HFFc6 (cell line): Measurements from ENCODE around the gene SHD. TPM values are rescaled to one million over a fixed set of nuclear protein-coding genes. Genes with fewer than 3 reads are reported as not detected.
"Not testable (repeated sequence)": the region's sequence is repeated elsewhere in the genome, so short reads cannot be mapped to it uniquely, and the experiment has no call there.

Experiments
- DNase-seq: peaks from one replicate; pipeline ENCODE4 v3.0.0-alpha.2; 2018
- H3K27ac Mint-ChIP-seq: 2 replicates; pipeline ENCODE4 v1.8.0; 2020; ENCODE audit warnings: mild to moderate bottlenecking, mixed read lengths
- H3K27me3 Mint-ChIP-seq: 2 replicates; pipeline ENCODE4 v1.8.0; 2021; ENCODE audit warnings: mild to moderate bottlenecking, moderate library complexity, mixed read lengths; ENCODE audit not compliant: insufficient read depth
- H3K36me3 Mint-ChIP-seq: 2 replicates; pipeline ENCODE4 v1.8.0; 2021; ENCODE audit warnings: low read depth, mixed read lengths
- H3K4me1 Mint-ChIP-seq: 2 replicates; pipeline ENCODE4 v1.8.0; 2020; ENCODE audit warnings: low read depth, mixed read lengths
- H3K4me3 Mint-ChIP-seq: 2 replicates; pipeline ENCODE4 v1.8.0; 2020; ENCODE audit warnings: mild to moderate bottlenecking, moderate library complexity, mixed read lengths
- H3K9me3 Mint-ChIP-seq: 2 replicates; pipeline ENCODE4 v1.8.0; 2020; ENCODE audit warnings: mild to moderate bottlenecking, mixed read lengths
- CTCF ChIP-seq: fragments of 200-600 bp; sonication (generic); IDR thresholded peaks from 2 replicates; pipeline ENCODE4 v1.5.0; 2021; ENCODE audit warnings: antibody characterized with exemption, mild to moderate bottlenecking
- total RNA-seq, 6 experiments: library from RNA; stranded (reverse); fragmentation: NEBNext Ultra II Directional; extraction: Animal tissue kit (Norgen Biotek cat#: 25700); gene quantifications; 2 replicates in 1 of 6; 3 replicates in 5 of 6; pipeline ENCODE4 v1.2.3, GENCODE V29; 2021

The SHD gene
- total RNA-seq, 6 experiments from 2014 or later, result not detected

- DNase-seq, result no peak
- Mint-ChIP-seq H3K4me1 (no peaks in the 10 kb centered on the region), H3K36me3 (peaks cover 6% of the 10 kb centered on the region), H3K9me3 (no peaks in the 10 kb centered on the region), H3K4me3 (no peak overlapping the region), H3K27me3 (peaks cover 6% of the 10 kb centered on the region), H3K27ac (no peak overlapping the region)
- TF ChIP-seq CTCF, result no peak
Observed at GRCh38 chr19:4272894-4273293, 6.2 kb upstream of the SHD start.

- not testable (repeated sequence) for H3K36me3 Mint-ChIP-seq, DNase-seq, H3K9me3 Mint-ChIP-seq, H3K4me1 Mint-ChIP-seq, H3K27ac Mint-ChIP-seq, H3K4me3 Mint-ChIP-seq
- peaks cover 15% of the 10 kb centered on the region for H3K27me3 Mint-ChIP-seq
Observed at GRCh38 chr19:4274321-4274686, 4.8 kb upstream of the SHD start.

- H3K4me3 Mint-ChIP-seq, result no peak overlapping the region
- no peaks in the 10 kb centered on the region for H3K9me3 Mint-ChIP-seq
- no peak for TF ChIP-seq CTCF
- H3K27ac Mint-ChIP-seq, result no peak overlapping the region
- DNase-seq, result no peak
- H3K27me3 Mint-ChIP-seq, result peaks cover 33% of the 10 kb centered on the region
- H3K36me3 Mint-ChIP-seq, result no peaks in the 10 kb centered on the region
- H3K4me1 Mint-ChIP-seq, result no peaks in the 10 kb centered on the region
Observed at GRCh38 chr19:4277191-4277696, 1.8 kb upstream of the SHD start.

GRCh38 chr19:4278010-4278409 is 1.1 kb upstream of the SHD start:
- no peak for DNase-seq
- Mint-ChIP-seq H3K27ac (no peak overlapping the region), H3K36me3 (no peaks in the 10 kb centered on the region), H3K27me3 (peaks cover 35% of the 10 kb centered on the region), H3K4me3 (no peak overlapping the region), H3K9me3 (no peaks in the 10 kb centered on the region), H3K4me1 (no peaks in the 10 kb centered on the region)
- TF ChIP-seq CTCF, result no peak

- H3K4me3 Mint-ChIP-seq, result no peak overlapping the region
- no peak for TF ChIP-seq CTCF
- H3K36me3 Mint-ChIP-seq, result no peaks in the 10 kb centered on the region
- H3K27ac Mint-ChIP-seq, result no peak overlapping the region
- no peaks in the 10 kb centered on the region for H3K4me1 Mint-ChIP-seq
- no peak for DNase-seq
- H3K27me3 Mint-ChIP-seq, result peaks cover 35% of the 10 kb centered on the region
- no peaks in the 10 kb centered on the region for H3K9me3 Mint-ChIP-seq
Observed at GRCh38 chr19:4279267-4279529, 132 bp downstream of the SHD start.

GRCh38 chr19:4279530-4280422 is 710 bp downstream of the SHD start:
- no peak for TF ChIP-seq CTCF
- Mint-ChIP-seq H3K36me3 (no peaks in the 10 kb centered on the region), H3K27ac (no peak overlapping the region), H3K4me1 (no peaks in the 10 kb centered on the region), H3K27me3 (peaks cover 39% of the 10 kb centered on the region), H3K4me3 (no peak overlapping the region), H3K9me3 (no peaks in the 10 kb centered on the region)
- DNase-seq, result no peak
